ENCODE measurements around the gene TMEM9B.

GRCh38 chr11:8997451-8997850 lies 33.2 kb upstream of the TMEM9B start:
- TF ChIP-seq CTCF (IDR thresholded peaks at IDR 0.05), result no peak
- no peak for TF ChIP-seq POLR2A (IDR thresholded peaks at IDR 0.05)
